Measurements from ENCODE around the gene ANKRD18A.

ANKRD18A gene

DNA sequence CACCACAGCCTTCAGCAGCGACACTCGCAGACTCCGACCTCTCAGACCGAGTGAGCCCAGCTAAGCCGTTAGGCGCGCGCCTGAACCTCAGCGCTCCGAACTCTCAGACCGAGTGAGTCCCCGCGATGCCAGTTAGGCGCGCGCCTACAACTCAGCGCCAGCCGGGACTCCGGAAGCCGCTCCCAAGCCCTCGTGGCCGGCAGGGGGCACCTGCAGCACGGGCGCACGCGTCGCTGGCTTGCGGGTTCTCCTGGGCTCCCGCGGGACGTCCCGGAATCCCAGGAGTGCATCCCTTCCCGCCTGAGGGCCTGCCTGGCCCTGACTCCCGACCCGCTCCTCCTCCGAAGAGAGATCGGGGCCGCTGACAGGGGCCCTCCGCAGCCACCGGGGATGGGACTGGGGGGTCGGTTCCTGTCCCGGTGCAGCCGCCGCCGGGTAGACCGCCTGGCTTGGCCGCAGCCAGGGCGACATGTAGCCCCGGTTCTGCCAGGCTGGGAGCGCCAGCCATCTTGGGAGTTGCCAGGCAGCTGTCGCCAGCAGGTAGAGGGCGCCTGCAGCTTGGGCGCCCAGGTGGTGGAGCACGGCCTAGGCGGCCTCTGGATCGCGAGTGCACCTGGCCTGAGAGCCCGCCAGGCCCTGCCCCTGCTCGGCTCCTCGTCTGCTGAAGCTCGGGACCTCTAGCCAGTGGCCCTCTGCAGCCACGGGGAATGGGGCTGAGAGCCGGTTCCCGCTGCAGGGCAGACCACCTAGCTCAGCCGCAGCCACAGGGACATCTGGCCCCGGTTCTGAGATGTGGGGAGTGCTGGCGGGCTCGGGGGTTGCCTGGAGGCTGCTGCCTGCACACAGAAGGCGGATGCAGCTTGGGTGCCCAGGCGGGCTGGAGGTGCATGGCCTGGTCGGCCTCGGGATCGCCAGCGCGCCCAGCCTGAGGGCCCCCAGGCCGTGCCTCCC, at the start of gene ANKRD18A:
Gene ANKRD18A, minus strand, starts transcription at position 114 of the 951 bp plus-strand sequence. CDS start 311 bp downstream, outside the sequence.
- Mint-ChIP-seq H3K36me3 (ENCODE audit: low read depth) (peaks cover 2% of the 10 kb centered on the region), H3K4me1 (ENCODE audit: low read depth) (peaks cover 9% of the 10 kb centered on the region), H3K9me3 (peaks cover 9% of the 10 kb centered on the region), H3K4me3 (peak within 1 kb of the TSS; percentile 92), H3K27ac (peak within 1 kb of the TSS; percentile 75), H3K27me3 (ENCODE audit: low read depth) (peaks cover 54% of the 10 kb centered on the region)

DNA sequence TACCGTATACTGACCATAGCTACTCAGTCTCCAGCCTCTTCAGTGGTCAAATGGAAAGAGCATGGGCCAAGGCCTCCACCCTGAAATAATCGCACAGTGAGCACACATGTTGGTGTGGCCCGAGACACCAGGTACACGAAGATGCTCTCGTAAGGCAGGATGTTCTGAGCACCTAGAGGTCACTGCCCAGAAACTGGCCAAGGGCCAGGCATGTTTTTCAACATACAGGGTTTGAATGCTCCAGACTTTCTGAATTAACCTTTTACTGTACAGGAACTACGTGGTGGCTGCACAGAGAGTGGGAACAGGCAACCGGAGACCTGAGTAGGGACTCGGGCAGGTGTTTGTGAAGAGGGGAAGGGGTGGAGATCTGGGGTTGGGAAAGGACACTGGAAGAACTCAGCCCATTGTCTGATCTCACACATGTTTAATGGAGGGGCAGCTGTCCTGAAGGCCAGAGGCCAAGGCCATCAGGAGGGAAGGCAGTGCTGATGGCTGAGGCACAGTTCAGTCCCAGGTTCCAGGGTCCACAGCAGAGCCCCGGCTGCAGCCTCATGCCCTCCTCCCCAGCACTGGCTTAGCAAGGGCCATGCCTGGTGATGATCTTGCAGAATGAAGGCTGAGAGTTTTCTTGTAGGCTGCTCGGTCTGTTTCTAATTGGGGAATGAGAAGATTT, 48.5 kb upstream of the ANKRD18A start:
- H3K27ac Mint-ChIP-seq: no peak overlapping the region
- no peaks in the 10 kb centered on the region for H3K36me3 Mint-ChIP-seq (ENCODE audit: low read depth)
- H3K4me1 Mint-ChIP-seq (ENCODE audit: low read depth): no peaks in the 10 kb centered on the region
- H3K27me3 Mint-ChIP-seq (ENCODE audit: low read depth): peaks cover 6% of the 10 kb centered on the region
- no peak overlapping the region for H3K4me3 Mint-ChIP-seq
- H3K9me3 Mint-ChIP-seq: no peaks in the 10 kb centered on the region

DNA sequence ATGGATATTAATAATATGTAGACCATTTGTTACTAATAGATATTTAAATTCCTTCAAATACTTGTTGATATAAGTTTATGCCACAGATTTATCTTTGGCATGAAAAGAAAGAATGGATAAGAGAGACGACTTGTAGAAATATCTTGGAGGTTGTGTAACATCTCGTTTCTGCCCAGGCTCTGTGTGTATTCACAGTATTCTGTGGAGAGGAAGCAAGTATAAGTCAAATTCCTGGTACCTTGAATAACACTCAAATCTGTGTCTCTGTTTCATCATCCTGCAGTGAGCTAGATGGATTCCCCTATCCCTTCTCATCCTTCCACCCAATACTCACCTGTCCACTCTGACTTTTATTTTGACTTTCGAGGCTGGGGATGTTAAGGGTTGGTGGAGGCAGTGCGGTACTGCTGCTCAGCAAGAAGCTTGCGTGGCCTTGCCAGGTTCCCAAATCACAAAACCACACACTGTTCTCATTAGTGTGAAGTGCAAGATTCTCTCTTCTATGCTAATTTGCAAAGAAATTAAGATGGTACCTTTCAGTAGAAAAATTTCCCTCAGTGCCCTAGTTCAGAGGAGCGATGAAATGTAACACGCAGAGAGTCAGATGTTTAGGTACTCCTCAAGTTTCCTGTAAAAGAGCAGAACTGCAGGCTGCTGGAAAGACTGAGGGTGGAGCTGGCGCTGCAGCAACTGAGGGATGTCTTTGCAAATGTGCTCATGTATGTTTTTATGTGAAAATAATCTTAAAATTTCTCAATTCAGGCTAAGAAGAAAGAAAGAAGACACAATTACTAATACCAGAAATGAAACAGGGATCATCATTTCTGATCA, 42.6 kb upstream of the ANKRD18A start:
- Mint-ChIP-seq H3K27ac (no peak overlapping the region), H3K9me3 (no peaks in the 10 kb centered on the region), H3K36me3 (ENCODE audit: low read depth) (no peaks in the 10 kb centered on the region), H3K4me1 (ENCODE audit: low read depth) (no peaks in the 10 kb centered on the region), H3K4me3 (no peak overlapping the region), H3K27me3 (ENCODE audit: low read depth) (peaks cover 13% of the 10 kb centered on the region)

DNA sequence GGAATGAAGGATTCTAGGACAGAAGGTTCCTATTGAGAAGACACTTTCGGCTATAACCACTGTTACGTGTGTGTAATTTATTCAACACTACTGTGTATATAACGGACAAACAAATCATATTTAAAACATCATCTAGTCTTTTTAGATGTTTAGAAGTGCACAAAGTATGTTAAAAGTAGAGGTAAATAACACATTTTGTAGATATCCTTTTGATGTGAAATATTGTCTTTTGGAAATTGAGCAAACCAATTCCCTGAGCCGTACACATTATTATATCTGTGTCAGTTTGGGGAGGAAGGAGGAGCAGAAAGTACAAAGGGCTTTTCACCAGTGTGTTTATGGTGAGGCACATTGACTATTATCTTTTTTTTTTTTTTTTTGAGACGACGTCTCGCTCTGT, 39.1 kb upstream of the ANKRD18A start:
- Mint-ChIP-seq H3K4me1 (ENCODE audit: low read depth) (no peaks in the 10 kb centered on the region), H3K4me3 (no peak overlapping the region), H3K27ac (no peak overlapping the region), H3K9me3 (no peaks in the 10 kb centered on the region), H3K36me3 (ENCODE audit: low read depth) (no peaks in the 10 kb centered on the region), H3K27me3 (ENCODE audit: low read depth) (peaks cover 24% of the 10 kb centered on the region)

DNA sequence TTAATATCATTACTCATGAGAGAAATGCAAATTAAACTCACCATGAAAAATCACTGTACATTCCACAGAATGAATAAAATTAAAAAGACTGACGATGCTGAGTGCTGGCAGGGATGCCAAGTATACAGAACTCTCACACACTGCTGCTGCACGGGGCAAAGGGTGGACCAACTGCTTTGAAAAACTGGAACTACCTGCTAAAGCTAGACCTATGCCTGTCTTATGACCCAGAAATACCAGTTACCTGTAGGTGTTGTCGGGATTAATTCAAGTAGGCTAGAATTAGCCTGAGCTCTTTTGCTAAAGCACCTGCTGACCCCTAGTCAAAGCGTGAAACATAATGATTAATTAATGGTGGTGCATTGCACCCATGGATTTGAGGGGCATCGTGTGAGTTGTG, 36.5 kb upstream of the ANKRD18A start:
- no peak overlapping the region for H3K27ac Mint-ChIP-seq
- H3K36me3 Mint-ChIP-seq (ENCODE audit: low read depth): no peaks in the 10 kb centered on the region
- no peaks in the 10 kb centered on the region for H3K9me3 Mint-ChIP-seq
- no peak overlapping the region for H3K4me3 Mint-ChIP-seq
- no peaks in the 10 kb centered on the region for H3K4me1 Mint-ChIP-seq (ENCODE audit: low read depth)
- peaks cover 22% of the 10 kb centered on the region for H3K27me3 Mint-ChIP-seq (ENCODE audit: low read depth)

DNA sequence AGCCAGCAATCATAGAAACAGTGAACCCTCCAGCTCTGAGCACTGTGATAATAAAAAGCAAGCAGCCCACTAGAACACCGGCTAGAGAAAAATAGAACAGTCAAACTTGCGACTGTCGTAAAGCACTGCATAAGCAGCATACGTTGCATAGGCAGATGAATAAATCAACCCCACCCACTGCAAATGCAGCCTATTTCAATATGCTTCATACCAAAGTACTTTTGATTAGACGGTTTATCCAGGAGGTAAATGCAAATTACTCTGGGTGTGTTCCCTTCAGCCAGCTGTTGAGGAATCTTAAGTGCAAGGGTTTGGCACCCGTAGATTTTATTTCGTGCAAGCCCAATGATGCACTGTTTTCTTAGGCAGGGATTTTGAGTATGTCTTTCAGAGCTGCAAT, 32.1 kb upstream of the ANKRD18A start:
- no peak overlapping the region for H3K4me3 Mint-ChIP-seq
- no peak overlapping the region for H3K27ac Mint-ChIP-seq
- peaks cover 14% of the 10 kb centered on the region for H3K27me3 Mint-ChIP-seq (ENCODE audit: low read depth)
- no peaks in the 10 kb centered on the region for H3K4me1 Mint-ChIP-seq (ENCODE audit: low read depth)
- H3K9me3 Mint-ChIP-seq: no peaks in the 10 kb centered on the region
- no peaks in the 10 kb centered on the region for H3K36me3 Mint-ChIP-seq (ENCODE audit: low read depth)

DNA sequence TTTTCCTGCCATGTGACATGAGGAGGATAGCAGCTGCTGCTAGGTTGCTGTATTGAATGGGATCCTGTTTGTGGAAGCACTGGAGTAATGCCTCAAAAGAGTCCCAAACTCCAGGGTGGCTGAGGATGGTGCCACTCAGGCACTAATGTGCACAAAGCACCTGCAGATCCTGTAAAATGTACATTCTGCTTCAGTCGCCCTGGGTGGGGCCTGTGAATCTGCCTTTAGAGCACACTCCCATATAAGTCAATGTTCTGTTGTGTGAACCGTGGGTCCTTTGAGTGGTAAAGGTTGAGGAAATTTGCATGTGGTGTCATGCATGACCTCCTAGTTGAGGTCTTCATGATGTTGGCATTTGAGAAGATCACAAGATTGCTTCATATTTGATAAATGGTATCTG, 31.6 kb upstream of the ANKRD18A start:
- Mint-ChIP-seq H3K4me3 (no peak overlapping the region), H3K27me3 (ENCODE audit: low read depth) (peaks cover 10% of the 10 kb centered on the region)

DNA sequence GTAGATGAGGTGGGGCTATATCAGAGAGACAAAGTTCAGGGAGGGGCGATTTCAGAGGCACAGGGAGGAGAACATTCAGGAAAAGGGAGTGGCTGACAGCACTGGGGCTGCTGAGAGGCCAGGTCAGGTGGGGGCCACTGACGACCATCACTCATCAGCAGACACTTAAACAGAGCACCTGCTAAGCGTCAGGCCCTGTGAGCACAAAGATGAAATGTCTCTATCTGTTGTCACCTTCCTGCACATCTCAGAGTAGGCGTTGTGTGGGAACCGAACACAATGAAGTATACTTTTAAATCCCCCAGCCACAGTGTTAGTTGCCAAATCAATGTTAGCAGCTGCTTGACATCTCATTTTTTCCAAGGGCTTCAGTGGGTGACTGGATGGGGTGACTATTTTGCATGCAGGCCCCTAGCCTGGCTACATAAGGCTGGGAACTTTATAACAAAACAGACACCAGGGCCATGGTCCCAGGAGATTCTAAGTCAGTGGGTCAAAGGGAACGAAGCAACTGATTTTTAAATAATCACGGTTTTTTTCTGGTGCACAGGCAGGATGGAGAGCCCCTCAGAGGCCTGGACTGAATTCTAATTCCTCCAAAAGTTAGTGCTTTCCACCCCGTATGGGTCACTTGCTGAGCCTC, 31.1 kb upstream of the ANKRD18A start:
- H3K9me3 Mint-ChIP-seq: no peaks in the 10 kb centered on the region
- H3K27ac Mint-ChIP-seq: no peak overlapping the region
- peaks cover 8% of the 10 kb centered on the region for H3K27me3 Mint-ChIP-seq (ENCODE audit: low read depth)
- no peak overlapping the region for H3K4me3 Mint-ChIP-seq
- no peaks in the 10 kb centered on the region for H3K36me3 Mint-ChIP-seq (ENCODE audit: low read depth)
- no peaks in the 10 kb centered on the region for H3K4me1 Mint-ChIP-seq (ENCODE audit: low read depth)

More for the DNA sequence above, 31.6 kb upstream of the ANKRD18A start:
- Mint-ChIP-seq H3K4me1 (ENCODE audit: low read depth) (no peaks in the 10 kb centered on the region), H3K9me3 (no peaks in the 10 kb centered on the region), H3K27ac (no peak overlapping the region), H3K36me3 (ENCODE audit: low read depth) (no peaks in the 10 kb centered on the region)

DNA sequence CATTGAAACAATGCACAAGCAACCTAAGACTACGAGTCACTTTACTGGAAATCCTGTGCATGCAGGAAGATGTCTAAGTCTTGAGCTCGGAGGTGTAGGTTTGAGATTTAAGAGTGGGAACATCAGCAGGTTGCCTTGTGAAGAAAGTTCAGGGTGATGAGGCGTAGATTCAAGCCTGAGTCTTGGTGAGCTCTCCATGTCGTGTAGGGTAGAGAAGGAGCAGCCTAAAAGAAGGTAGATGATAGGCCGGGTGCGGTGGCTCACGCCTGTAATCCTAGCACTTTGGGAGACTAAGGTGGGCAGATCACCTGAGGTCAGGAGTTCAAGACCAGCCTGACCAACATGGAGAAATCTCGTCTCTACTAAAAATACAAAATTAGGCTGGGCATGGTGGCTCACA, 30.2 kb upstream of the ANKRD18A start:
- Mint-ChIP-seq H3K27ac (no peak overlapping the region), H3K9me3 (no peaks in the 10 kb centered on the region), H3K27me3 (ENCODE audit: low read depth) (peaks cover 3% of the 10 kb centered on the region), H3K4me3 (no peak overlapping the region), H3K4me1 (ENCODE audit: low read depth) (no peaks in the 10 kb centered on the region), H3K36me3 (ENCODE audit: low read depth) (no peaks in the 10 kb centered on the region)

DNA sequence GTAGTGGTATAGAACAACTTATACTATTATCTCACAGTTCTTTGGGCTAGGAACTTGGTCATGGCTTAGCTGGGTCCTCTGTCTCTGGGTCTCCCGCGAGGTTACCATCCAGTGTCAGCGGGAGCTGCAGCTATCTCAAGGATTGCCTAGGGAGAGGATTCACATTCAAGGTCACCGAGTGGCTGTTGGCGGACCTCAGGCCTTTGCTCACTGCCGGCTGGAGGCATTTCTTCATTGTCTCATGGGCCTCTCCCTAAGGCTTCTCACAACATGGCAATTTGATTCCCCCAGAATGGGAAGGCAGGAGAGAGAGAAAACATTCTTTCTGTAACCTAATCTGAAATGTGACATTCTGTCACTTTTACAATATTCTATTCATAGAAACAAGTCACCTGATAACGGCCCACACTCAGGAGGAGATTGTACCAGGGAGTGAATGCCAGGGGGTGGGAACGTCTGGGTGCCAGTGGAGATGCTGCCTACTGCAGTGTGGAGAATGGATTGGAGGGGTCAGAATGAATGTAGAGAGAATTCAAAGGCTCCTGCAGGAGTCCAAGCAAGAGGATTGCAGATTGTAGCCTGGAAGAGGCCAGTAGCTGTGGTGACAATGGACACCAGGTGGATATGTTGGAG, 29.5 kb upstream of the ANKRD18A start:
- Mint-ChIP-seq H3K27ac (no peak overlapping the region), H3K36me3 (ENCODE audit: low read depth) (no peaks in the 10 kb centered on the region), H3K27me3 (ENCODE audit: low read depth) (peaks cover 3% of the 10 kb centered on the region), H3K4me3 (no peak overlapping the region), H3K4me1 (ENCODE audit: low read depth) (no peaks in the 10 kb centered on the region), H3K9me3 (no peaks in the 10 kb centered on the region)

DNA sequence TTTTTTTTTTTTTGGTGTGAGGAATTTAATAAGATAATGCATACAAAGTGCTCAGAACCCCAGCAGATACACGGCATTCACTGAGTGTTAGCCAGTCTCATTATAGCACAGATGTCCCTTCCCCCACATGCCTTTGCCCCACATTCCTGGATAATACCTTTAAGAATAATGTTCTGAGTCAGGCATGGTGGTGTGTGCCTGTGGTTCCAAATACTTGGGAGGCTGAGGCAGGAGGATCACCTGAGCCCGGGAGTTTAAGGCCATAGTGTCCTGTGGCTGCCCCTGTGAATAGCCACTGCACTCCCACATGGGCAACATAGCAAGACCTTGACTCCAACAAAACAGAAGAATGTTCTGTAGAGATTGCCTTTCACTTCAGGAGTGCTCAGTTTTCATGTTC, 24.2 kb upstream of the ANKRD18A start:
- no peak overlapping the region for H3K27ac Mint-ChIP-seq
- H3K27me3 Mint-ChIP-seq (ENCODE audit: low read depth): no peaks in the 10 kb centered on the region
- H3K4me3 Mint-ChIP-seq: no peak overlapping the region

DNA sequence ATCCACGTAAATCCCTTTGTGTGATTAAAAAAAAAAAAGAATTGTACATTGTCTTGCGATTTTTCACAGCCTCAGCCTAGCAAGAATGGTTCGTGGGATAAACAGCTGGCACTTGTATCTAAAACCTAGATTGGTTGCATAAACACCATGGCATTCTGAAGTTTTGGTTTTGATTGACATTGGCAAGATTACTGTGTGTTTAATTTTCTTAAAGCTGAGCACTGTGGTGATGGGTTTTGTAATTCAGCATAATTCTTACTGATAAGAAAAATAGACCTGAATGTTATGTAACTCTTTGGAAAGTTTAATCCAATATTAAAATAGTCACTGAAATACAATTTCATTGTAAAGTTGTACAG, 23.4 kb upstream of the ANKRD18A start:
- Mint-ChIP-seq H3K27me3 (ENCODE audit: low read depth) (peaks cover 2% of the 10 kb centered on the region), H3K27ac (no peak overlapping the region), H3K4me1 (ENCODE audit: low read depth) (no peaks in the 10 kb centered on the region), H3K4me3 (no peak overlapping the region), H3K9me3 (no peaks in the 10 kb centered on the region), H3K36me3 (ENCODE audit: low read depth) (no peaks in the 10 kb centered on the region)

More for the DNA sequence above, 24.2 kb upstream of the ANKRD18A start:
- H3K4me1 Mint-ChIP-seq (ENCODE audit: low read depth): no peaks in the 10 kb centered on the region
- no peaks in the 10 kb centered on the region for H3K9me3 Mint-ChIP-seq
- H3K36me3 Mint-ChIP-seq (ENCODE audit: low read depth): no peaks in the 10 kb centered on the region

DNA sequence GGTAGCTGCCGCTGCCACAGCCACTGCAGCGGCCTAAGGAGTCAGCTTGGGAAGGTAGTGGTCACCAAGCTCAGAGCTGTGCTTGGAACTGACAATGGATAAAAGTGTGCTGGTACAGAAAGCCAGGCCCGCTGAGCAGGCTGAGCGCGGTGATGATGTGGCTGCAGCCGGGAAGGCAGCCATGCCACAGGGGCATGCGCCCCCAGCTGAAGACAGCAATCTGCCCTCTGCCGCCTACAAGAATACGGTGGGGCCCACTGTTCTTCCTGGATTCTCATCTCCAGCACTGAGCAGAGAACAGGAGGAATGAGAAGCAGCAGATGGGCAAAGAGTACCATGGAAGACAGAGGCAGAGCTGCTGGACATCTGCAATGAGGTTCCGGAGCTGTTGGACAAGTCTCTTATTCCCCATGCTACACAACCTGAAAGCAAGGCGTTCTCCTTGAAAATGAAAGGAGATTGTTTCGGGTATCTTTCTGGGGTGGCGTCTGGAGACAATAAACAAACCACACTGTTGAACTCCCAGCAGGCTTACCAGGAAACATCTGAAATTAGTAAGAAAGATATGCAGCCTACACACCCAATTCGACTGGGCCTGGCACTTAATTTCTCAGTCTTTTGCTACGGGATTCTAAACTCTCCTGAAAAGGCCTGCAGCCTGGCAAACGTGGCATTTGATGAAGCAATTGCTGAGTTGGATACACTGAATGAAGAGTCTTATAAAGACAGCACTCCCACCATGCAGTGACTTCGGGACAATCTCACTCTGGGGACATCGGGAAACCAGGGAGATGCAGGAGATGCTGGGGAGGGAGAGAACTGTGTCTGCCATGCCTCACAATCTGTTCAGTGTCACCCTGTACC, 22.8 kb upstream of the ANKRD18A start:
- H3K4me3 Mint-ChIP-seq: no peak overlapping the region
- H3K36me3 Mint-ChIP-seq (ENCODE audit: low read depth): no peaks in the 10 kb centered on the region
- peaks cover 3% of the 10 kb centered on the region for H3K27me3 Mint-ChIP-seq (ENCODE audit: low read depth)
- H3K4me1 Mint-ChIP-seq (ENCODE audit: low read depth): no peaks in the 10 kb centered on the region
- H3K27ac Mint-ChIP-seq: no peak overlapping the region
- no peaks in the 10 kb centered on the region for H3K9me3 Mint-ChIP-seq

All from T-helper 1 cell treated with Interleukin-12 subunit alpha and Interleukin-12 subunit beta and Interleukin-4 antibody, amounts not matched to agents 30 μg/mL and 1 μg/mL, for 36 hours (primary cell).